HUES48 (cell line): ENCODE data around the gene TMPRSS6.

Experiments
- H3K27ac ChIP-seq: one replicate; pipeline ENCODE4 v1.7.0; 2013; ENCODE audit warnings: low read depth, low read length, inconsistent platforms
- H3K27me3 ChIP-seq: 2 replicates; pipeline ENCODE4 v1.6.1; 2013; ENCODE audit warnings: mild to moderate bottlenecking, low read length; ENCODE audit not compliant: control insufficient read depth, insufficient read depth
- H3K36me3 ChIP-seq: 2 replicates; pipeline ENCODE4 v1.6.1; 2013; ENCODE audit warnings: low read length; ENCODE audit not compliant: control insufficient read depth, insufficient read depth
- H3K4me1 ChIP-seq: 2 replicates; pipeline ENCODE4 v1.6.1; 2013; ENCODE audit warnings: mild to moderate bottlenecking, low read length; ENCODE audit not compliant: control insufficient read depth, insufficient read depth
- H3K4me3 ChIP-seq: 2 replicates; pipeline ENCODE4 v1.5.1; 2013; ENCODE audit warnings: mild to moderate bottlenecking, low read depth, low read length
- H3K9ac ChIP-seq: 2 replicates; pipeline ENCODE4 v1.6.1; 2013; ENCODE audit warnings: mild to moderate bottlenecking, low read depth, low read length, moderate library complexity
- H3K9me3 ChIP-seq: 2 replicates; pipeline ENCODE4 v1.6.1; 2013; ENCODE audit warnings: low read length; ENCODE audit not compliant: control insufficient read depth, insufficient read depth

The TMPRSS6 gene

DNA sequence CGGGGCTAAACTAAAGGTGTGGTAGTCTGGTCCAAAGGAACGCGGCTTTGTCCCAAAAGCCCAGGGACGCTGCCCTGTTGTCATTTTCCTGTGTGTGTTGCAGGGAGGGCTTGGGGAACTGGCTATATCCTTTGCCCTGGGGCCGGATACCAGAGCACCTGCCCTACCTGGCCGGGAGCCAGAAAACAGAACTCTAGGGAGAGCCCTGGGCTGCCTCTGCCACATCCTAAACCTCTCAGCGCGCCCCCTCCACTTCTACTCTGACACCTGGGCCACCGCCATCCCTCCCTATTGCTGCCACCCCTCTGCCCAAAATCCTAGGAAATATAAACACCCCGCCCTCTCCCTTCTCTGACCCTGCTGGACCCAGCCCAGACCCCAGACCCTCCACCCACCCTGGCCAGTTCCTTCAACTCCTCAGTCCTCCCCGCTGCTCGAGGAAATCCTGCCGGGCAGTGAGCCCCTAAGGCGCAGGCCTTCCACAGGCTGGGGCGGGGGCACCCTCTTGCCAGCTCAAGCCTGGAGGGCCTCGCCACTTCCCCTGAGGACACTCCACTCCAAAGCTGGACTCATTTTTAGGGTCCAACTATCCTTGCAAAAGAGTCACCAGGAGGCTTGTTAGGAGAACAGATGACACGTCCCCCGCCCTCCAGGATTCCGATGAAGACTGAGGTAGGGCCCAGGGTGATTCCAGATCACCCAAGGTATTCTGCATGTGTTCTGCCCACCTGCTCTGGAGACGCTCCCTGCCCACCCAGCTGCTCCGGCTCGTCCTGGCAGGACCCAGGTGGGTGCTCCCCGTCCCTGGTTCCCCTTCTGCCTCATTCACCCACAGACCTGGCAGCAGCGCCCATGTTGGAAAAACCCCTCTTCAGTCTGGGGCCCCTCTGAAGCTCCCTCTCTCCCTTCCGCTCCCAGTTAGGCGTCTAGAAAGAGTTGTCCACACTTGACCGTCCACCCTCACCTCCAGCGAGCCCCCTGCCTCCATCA, 45.8 kb downstream of the TMPRSS6 start:
- H3K4me3 ChIP-seq: no peak overlapping the region
- peaks cover 34% of the 10 kb centered on the region for H3K27me3 ChIP-seq
- H3K27ac ChIP-seq: no peak overlapping the region
- no peaks in the 10 kb centered on the region for H3K9me3 ChIP-seq
- H3K9ac ChIP-seq: no peak overlapping the region
- H3K4me1 ChIP-seq: peaks cover 11% of the 10 kb centered on the region
- peaks cover 27% of the 10 kb centered on the region; the same call in 1 of the 2 replicates for H3K36me3 ChIP-seq

DNA sequence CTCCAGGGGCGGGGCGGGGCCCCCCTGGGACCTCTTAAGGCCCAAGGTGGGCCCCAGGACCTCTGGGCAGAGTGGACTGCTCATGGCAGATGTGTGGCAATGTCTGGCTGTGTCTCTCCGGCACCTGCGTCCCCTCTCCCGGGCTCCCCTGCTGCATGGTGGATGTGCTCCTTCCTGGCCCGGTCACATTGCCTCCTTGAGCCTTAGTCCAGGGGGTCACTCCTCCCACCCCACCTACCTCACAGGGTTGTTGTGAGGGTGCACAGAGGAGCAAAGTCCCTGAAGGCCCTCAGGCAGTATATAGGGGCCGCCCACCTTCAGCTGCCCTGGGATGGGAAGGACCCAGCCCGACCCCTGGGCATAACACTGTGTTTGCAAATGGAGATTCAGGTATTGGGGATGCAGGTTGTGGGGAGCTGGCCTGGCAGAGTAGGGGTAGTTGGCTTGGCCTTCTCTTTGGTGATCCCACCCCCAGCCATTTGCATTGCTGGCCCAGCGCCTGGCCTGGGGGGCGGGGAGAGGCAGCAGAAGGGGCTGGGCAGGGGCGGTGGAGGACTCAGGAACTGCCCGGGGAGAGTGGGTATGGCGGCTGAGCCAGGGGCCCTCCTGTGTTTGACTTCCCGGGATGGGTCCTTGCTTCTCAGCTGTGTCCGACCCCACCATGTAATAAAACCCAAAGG, 46.7 kb downstream of the TMPRSS6 start:
- H3K9ac ChIP-seq: no peak overlapping the region
- H3K27ac ChIP-seq: no peak overlapping the region
- no peaks in the 10 kb centered on the region for H3K9me3 ChIP-seq

DNA sequence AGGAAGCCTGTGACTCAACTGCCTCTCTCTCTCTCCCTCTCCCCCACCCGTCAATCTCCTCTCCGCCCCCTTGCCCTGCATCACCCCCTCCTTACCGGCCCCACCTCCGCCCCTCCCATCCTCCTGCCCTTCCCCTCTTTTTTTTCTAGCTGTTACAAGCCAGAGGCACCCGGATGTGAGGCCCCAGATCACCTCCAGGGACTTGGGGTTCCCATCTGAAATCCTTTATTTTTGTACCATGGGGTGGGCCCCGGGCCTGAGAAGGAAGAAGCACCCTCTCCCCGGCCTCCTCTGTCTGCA, 47.2 kb downstream of the TMPRSS6 start:
- H3K27ac ChIP-seq: no peak overlapping the region

More for the DNA sequence above, 46.7 kb downstream of the TMPRSS6 start:
- Histone ChIP-seq H3K27me3 (peaks cover 26% of the 10 kb centered on the region), H3K4me1 (peaks cover 7% of the 10 kb centered on the region), H3K36me3 (peaks cover 36% of the 10 kb centered on the region), H3K4me3 (no peak overlapping the region)

DNA sequence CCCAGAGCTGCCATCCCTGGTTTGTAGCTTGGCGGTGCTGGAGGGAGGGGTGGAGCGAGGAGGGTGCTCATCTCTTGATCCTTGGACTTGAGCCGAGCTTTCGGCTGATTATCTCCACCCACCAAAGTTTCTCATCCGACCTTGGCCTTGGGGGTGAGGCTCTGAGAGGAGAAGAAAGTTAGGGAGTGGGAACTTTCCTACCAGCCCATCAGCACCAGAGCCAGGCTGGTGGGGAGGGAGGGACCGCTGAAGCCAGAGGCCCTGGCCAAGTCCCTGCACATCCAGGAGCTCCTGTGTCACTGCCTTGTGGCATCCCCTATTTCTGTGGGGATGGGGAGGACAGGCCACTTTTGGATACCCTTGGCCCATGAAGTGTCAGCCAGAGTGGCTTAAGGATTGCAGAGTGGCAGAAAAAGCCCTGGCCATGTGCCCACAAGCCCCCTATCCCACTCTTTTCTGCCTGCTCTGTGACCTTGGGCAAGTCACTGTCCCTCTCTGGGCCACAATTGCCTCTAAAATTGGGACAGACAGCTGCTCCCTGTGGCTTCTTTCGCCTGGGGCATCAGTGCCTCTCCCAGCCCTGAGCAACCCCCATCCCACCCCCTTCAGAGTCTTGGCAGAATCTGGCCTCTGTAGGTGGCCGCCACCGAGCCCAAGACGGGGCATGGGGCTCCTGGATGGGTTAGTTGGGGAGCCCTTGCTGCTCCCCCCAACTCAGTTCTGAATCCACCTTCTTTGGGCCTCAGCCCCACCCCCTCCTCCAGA, 47.7 kb downstream of the TMPRSS6 start:
- Histone ChIP-seq H3K9me3 (no peaks in the 10 kb centered on the region), H3K9ac (no peak overlapping the region), H3K4me1 (peaks cover 7% of the 10 kb centered on the region), H3K36me3 (peaks cover 46% of the 10 kb centered on the region), H3K4me3 (no peak overlapping the region), H3K27me3 (peaks cover 18% of the 10 kb centered on the region), H3K27ac (no peak overlapping the region)

More for the DNA sequence above, 47.2 kb downstream of the TMPRSS6 start:
- peaks cover 41% of the 10 kb centered on the region for H3K36me3 ChIP-seq
- H3K9ac ChIP-seq: no peak overlapping the region
- H3K4me3 ChIP-seq: no peak overlapping the region
- no peaks in the 10 kb centered on the region for H3K9me3 ChIP-seq
- peaks cover 7% of the 10 kb centered on the region for H3K4me1 ChIP-seq
- H3K27me3 ChIP-seq: peaks cover 20% of the 10 kb centered on the region

DNA sequence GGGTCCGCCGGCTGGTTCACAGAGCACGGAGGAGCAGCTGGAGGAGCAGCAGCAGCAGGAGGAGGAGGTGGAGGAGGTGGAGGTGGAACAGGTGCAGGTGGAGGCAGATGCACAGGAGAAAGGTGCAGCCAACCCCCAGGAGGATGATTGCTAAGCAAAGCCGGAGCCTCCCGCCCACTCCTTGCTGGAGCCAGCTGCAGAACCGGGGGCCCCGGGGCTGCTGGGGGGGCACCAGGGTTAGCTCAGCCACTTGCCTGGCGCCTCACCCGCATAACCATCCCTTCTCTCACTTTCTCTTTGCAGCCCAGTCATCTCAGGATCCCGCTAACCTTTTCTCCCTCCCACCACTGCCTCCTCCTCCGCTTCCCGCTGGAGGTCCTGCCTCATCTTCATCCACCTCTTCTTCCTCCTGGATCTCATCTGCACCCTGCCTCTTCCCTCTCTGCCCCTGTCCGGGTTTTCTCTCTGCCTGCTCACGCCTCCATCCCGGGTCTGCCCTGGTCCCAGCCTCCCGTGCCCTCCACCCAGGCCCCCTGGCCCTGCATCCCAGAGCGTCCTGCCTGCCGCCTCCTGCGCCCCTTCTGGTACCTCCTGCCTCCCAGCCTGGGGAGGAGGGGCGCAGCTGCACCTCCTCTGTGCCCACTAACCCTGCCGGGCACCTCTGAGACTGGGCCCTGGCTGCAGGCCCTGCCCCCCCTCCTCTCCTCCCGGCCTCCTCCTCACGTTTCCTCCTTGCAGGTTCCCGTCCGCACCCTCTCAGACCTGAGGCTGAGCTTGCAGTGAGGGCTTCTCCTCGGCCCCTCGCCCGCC, 48.5 kb downstream of the TMPRSS6 start:
- Histone ChIP-seq H3K27ac (no peak overlapping the region), H3K9me3 (no peaks in the 10 kb centered on the region), H3K36me3 (peaks cover 53% of the 10 kb centered on the region), H3K4me1 (peaks cover 7% of the 10 kb centered on the region), H3K27me3 (peaks cover 10% of the 10 kb centered on the region; the same call in 1 of the 2 replicates), H3K4me3 (no peak overlapping the region), H3K9ac (no peak overlapping the region)

DNA sequence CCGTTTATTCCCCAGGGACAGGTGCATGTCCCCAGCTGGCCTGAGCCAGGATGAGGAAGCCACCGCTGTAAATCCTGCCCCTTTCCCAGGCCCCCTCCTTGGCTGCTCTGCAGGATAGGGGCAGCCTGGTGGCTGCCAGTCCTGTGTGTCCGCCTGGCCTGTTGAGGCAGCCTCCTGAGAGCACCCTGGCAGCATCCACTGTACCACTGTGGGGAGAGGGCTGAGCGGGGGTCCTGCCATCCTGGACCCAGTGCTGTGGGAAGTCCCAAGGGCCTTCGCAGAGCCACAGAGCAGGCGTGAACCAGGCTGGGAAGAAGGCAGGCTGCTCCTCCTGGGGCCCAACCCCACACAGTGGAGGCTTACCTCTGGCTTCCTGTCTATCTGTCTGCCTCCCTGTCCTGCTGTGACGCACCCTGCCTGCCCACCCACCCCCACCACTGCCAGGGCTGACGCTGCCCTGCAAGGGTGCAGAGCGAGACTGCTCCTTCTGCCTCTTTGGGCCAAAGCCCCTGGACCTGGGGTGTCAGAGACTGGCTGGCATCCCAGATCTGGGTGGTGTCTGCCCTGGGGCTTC, 49.5 kb downstream of the TMPRSS6 start:
- H3K9ac ChIP-seq: no peak overlapping the region
- H3K27ac ChIP-seq: no peak overlapping the region
- peaks cover 63% of the 10 kb centered on the region for H3K36me3 ChIP-seq
- no peaks in the 10 kb centered on the region for H3K9me3 ChIP-seq
- peaks cover 3% of the 10 kb centered on the region; the same call in 1 of the 2 replicates for H3K27me3 ChIP-seq
- no peak overlapping the region for H3K4me3 ChIP-seq
- H3K4me1 ChIP-seq: peaks cover 7% of the 10 kb centered on the region

DNA sequence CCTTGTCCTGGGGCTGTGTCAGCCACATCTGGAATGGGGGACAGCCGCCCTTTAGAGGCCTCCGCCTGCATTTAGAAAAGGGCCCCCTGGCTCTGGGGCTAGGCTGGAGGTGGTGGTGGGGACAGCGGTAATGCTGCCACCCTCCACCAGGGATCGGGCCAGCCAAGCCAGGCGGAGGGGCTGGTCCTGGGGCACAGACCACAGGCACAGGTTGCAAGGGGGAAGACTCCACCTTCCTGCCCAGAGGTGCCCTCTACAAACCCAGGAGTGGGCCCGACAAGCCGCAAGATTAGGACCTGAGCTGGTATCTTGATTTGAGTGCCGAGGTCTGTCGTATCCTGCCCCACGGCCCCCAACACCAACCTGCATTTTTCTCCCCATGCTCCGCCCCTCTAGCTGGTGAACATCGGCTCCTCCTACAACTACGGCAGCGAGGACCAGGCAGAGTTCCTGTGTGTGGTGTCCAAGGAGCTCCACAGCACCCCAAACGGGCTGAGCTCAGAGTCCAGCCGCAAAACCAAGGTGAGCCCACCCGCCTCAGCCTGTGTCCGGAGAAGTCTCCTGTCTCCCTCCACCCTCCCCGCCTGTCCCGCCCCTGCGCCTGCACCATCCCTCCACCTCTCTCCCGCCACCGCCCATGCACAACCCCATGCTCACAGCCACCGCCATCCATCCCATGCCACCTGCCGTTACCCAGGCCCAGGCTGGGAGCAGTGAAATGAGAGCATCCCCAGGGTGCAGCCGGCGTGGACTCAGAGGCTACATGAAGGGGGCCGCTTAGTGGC, 50.4 kb downstream of the TMPRSS6 start:
- H3K36me3 ChIP-seq: peaks cover 68% of the 10 kb centered on the region
- H3K4me1 ChIP-seq: peaks cover 7% of the 10 kb centered on the region
- H3K9me3 ChIP-seq: no peaks in the 10 kb centered on the region
- H3K27me3 ChIP-seq: no peaks in the 10 kb centered on the region
- no peak overlapping the region for H3K4me3 ChIP-seq
- H3K9ac ChIP-seq: no peak overlapping the region
- no peak overlapping the region for H3K27ac ChIP-seq

DNA sequence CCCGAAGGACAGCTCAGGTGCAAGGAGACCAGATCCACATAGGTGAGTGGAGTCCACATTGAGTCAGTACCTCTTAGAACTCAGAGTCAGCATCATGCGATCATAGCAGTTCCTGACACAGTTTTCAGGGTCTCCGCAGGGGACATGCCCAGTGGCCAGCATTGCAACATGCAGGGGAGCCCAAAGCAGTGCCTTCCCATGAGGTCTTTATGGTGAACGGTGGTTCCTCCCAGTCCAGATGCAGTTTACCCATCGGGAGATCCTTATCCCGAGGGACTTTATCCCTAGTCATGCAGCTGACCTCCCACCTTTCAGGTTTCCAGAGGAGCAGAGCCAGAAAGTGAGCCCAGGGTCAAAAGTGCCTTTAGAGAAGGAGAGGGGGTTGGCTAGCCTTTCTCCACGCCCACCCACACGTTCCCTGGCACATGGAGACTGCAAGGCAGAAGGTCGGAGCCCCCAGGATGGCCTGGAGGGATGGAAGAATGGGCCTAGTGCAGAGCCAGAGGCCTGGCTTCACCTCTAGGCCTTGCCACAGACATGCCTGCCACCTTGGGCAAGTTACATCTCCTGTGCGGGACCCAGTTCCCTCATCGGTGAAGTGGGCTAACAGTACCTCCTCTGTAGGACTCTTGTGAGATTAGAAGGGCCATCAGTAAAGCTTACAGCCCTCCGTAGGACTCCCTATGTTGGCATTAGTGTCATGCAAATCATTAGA, 51.6 kb downstream of the TMPRSS6 start:
- Histone ChIP-seq H3K4me1 (peaks cover 6% of the 10 kb centered on the region), H3K27ac (no peak overlapping the region), H3K36me3 (peaks cover 73% of the 10 kb centered on the region), H3K9ac (no peak overlapping the region), H3K4me3 (no peak overlapping the region), H3K27me3 (no peaks in the 10 kb centered on the region), H3K9me3 (no peaks in the 10 kb centered on the region)

DNA sequence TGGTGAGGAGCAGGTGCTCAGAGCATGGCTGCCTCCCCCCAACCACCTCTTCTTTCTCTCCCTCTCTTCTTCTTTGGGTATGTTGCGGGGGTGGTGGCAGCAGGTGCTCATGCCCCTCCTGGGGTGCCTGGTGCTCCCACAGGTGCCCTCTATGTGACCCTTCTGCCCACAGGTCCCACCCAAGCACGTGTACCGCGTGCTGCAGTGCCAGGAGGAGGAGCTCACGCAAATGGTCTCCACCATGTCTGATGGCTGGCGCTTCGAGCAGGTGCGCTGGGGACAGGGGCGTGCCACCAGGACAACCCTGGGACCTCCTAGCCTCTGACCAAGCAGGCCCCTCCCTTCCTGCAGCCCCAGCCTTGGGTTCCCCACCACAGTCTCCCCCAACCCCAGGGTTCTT, 52.3 kb downstream of the TMPRSS6 start:
- Histone ChIP-seq H3K4me1 (peaks cover 2% of the 10 kb centered on the region; the same call in 1 of the 2 replicates), H3K9ac (no peak overlapping the region), H3K9me3 (no peaks in the 10 kb centered on the region), H3K27me3 (no peaks in the 10 kb centered on the region), H3K36me3 (peaks cover 73% of the 10 kb centered on the region), H3K27ac (no peak overlapping the region), H3K4me3 (no peak overlapping the region)
